ENCODE data around the gene PCDHB2. TPM values are rescaled to one million over a fixed set of nuclear protein-coding genes. Genes with fewer than 3 reads are reported as not detected.
"Not testable (repeated sequence)": the region's sequence is repeated elsewhere in the genome, so short reads cannot be mapped to it uniquely, and the experiment has no call there.

Gene PCDHB2
- total RNA-seq, 1 experiment from 2014 or later: 31.3 TPM

GRCh38 chr5:141121985-141122384 is 27.6 kb downstream of the PCDHB2 start:
- H3K27me3 ChIP-seq (replicated peaks; ENCODE audit: insufficient read depth, low read depth, low read length, poor library complexity): no peaks in the 10 kb centered on the region
- no peak for DNase-seq (ENCODE audit: low spot score)
- H3K9me3 ChIP-seq (ENCODE audit: low read depth, low read length, poor library complexity, severe bottlenecking): no peaks in the 10 kb centered on the region
- no peak overlapping the region for H3K27ac ChIP-seq (ENCODE audit: low read depth, low read length, poor library complexity, severe bottlenecking)
- H3K4me3 ChIP-seq (ENCODE audit: low read depth, low read length, poor library complexity, severe bottlenecking): no peak overlapping the region
- intact Hi-C loops (cut with micrococcal nuclease; ENCODE audit: unreplicated experiment): no loop called here
- POLR2A ChIA-PET (ENCODE audit: low non-redundant PET): no interaction called here
- no peaks in the 10 kb centered on the region for H3K36me3 ChIP-seq (ENCODE audit: insufficient read depth, low read length, poor library complexity, severe bottlenecking)
- TF ChIP-seq, protein P1, sequence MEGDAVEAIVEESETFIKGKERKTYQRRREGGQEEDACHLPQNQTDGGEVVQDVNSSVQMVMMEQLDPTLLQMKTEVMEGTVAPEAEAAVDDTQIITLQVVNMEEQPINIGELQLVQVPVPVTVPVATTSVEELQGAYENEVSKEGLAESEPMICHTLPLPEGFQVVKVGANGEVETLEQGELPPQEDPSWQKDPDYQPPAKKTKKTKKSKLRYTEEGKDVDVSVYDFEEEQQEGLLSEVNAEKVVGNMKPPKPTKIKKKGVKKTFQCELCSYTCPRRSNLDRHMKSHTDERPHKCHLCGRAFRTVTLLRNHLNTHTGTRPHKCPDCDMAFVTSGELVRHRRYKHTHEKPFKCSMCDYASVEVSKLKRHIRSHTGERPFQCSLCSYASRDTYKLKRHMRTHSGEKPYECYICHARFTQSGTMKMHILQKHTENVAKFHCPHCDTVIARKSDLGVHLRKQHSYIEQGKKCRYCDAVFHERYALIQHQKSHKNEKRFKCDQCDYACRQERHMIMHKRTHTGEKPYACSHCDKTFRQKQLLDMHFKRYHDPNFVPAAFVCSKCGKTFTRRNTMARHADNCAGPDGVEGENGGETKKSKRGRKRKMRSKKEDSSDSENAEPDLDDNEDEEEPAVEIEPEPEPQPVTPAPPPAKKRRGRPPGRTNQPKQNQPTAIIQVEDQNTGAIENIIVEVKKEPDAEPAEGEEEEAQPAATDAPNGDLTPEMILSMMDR (conservative IDR thresholded peaks at IDR 0.05; ENCODE audit: low read depth, low read length): no peak
- no peak for TF ChIP-seq EZH2 (IDR thresholded peaks at IDR 0.05; ENCODE audit: borderline replicate concordance, low read depth, low read length, poor library complexity, severe bottlenecking)
- BruUV-seq (replicated peaks): no TSS peak
- CTCF ChIA-PET: no interaction called here
- no peaks in the 10 kb centered on the region for H3K4me1 ChIP-seq (ENCODE audit: insufficient read depth, low read length, poor library complexity, severe bottlenecking)

- H3K27me3 ChIP-seq (replicated peaks; ENCODE audit: insufficient read depth, low read depth, low read length, poor library complexity); H3K9me3 ChIP-seq (ENCODE audit: low read depth, low read length, poor library complexity, severe bottlenecking); BruUV-seq (replicated peaks); DNase-seq (ENCODE audit: low spot score); CTCF ChIA-PET; H3K4me3 ChIP-seq (ENCODE audit: low read depth, low read length, poor library complexity, severe bottlenecking); H3K27ac ChIP-seq (ENCODE audit: low read depth, low read length, poor library complexity, severe bottlenecking); H3K4me1 ChIP-seq (ENCODE audit: insufficient read depth, low read length, poor library complexity, severe bottlenecking); POLR2A ChIA-PET (ENCODE audit: low non-redundant PET); intact Hi-C loops (cut with micrococcal nuclease; ENCODE audit: unreplicated experiment); H3K36me3 ChIP-seq (ENCODE audit: insufficient read depth, low read length, poor library complexity, severe bottlenecking): not testable (repeated sequence)
Measured at GRCh38 chr5:141123396-141124135, 29.2 kb downstream of the PCDHB2 start.

- TF ChIP-seq, protein P1 (conservative IDR thresholded peaks at IDR 0.05; ENCODE audit: low read depth, low read length): no peak
- no peak for TF ChIP-seq EZH2 (IDR thresholded peaks at IDR 0.05; ENCODE audit: borderline replicate concordance, low read depth, low read length, poor library complexity, severe bottlenecking)
- intact Hi-C loops (cut with micrococcal nuclease; ENCODE audit: unreplicated experiment): no loop called here
- ChIA-PET POLR2A (ENCODE audit: low non-redundant PET) (no interaction called here), CTCF (no interaction called here)
- DNase-seq (ENCODE audit: low spot score): no peak
- H3K9me3 ChIP-seq (ENCODE audit: low read depth, low read length, poor library complexity, severe bottlenecking): no peaks in the 10 kb centered on the region
- H3K27ac ChIP-seq (ENCODE audit: low read depth, low read length, poor library complexity, severe bottlenecking): no peak overlapping the region
- no peaks in the 10 kb centered on the region for H3K27me3 ChIP-seq (replicated peaks; ENCODE audit: insufficient read depth, low read depth, low read length, poor library complexity)
- H3K4me3 ChIP-seq (ENCODE audit: low read depth, low read length, poor library complexity, severe bottlenecking): no peak overlapping the region
- H3K36me3 ChIP-seq (ENCODE audit: insufficient read depth, low read length, poor library complexity, severe bottlenecking): no peaks in the 10 kb centered on the region
- H3K4me1 ChIP-seq (ENCODE audit: insufficient read depth, low read length, poor library complexity, severe bottlenecking): no peaks in the 10 kb centered on the region
- BruUV-seq (replicated peaks): no TSS peak
Measured at GRCh38 chr5:141127305-141127704, 32.9 kb downstream of the PCDHB2 start.

Measured in A673 (cell line).